HepG2 (cell line): ENCODE results near the gene HAGH. TPM values are rescaled to one million over a fixed set of nuclear protein-coding genes. Genes with fewer than 3 reads are reported as not detected.

Experiments used
- AHR ChIP-seq: IDR thresholded peaks from 2 replicates; pipeline ENCODE4 v1.6.1; 2018; ENCODE audit warnings: missing genetic modification reagents, missing compliant biosample characterization
- ARHGAP35 ChIP-seq: sonication (generic); formaldehyde crosslinking; IDR thresholded peaks from 2 replicates; pipeline ENCODE4 v1.9.0; 2022; ENCODE audit warnings: mild to moderate bottlenecking, inconsistent platforms, moderate library complexity, missing genetic modification reagents, borderline replicate concordance
- BHLHE40 ChIP-seq: IDR thresholded peaks from 2 replicates; pipeline ENCODE4 v1.6.1; 2011; ENCODE audit warnings: low read length, improper control_type of control experiment
- BRCA1 ChIP-seq: sonication (generic); formaldehyde crosslinking; IDR thresholded peaks from 2 replicates; pipeline ENCODE4 v1.4.0; 2020; ENCODE audit warnings: missing genetic modification reagents
- JDP2 ChIP-seq: sonication (generic); formaldehyde crosslinking; IDR thresholded peaks from 2 replicates; pipeline ENCODE4 v1.8.1; 2022; ENCODE audit warnings: missing genetic modification reagents, borderline replicate concordance
- NFRKB ChIP-seq: fragments of 450-650 bp; IDR thresholded peaks from 2 replicates; pipeline ENCODE4 v1.6.1; 2017
- RAD51 ChIP-seq: fragments of 450-650 bp; IDR thresholded peaks from 2 replicates; pipeline ENCODE4 v1.6.1; 2016; ENCODE audit warnings: borderline replicate concordance
- SMC3 ChIP-seq: IDR thresholded peaks from 2 replicates; pipeline ENCODE4 v1.6.1; 2011; ENCODE audit warnings: low read length, improper control_type of control experiment
- SOX6 ChIP-seq, 2 experiments: fragments of 450-650 bp in 1 of 2; sonication (generic) in 1 of 2; formaldehyde crosslinking in 1 of 2; IDR thresholded peaks; 2 replicates each; pipeline versions ENCODE4 v1.4.0 to v1.6.1; 2017 to 2020; ENCODE audit warnings: antibody characterized with exemption in 1 of 2, mild to moderate bottlenecking in 1 of 2, missing genetic modification reagents in 1 of 2
- TGIF2 ChIP-seq: IDR thresholded peaks from 2 replicates; pipeline ENCODE4 v1.6.1; 2016; ENCODE audit warnings: control low read depth, missing compliant biosample characterization
- ZFY ChIP-seq: sonication (generic); formaldehyde crosslinking; IDR thresholded peaks from 2 replicates; pipeline ENCODE4 v1.4.0; 2020; ENCODE audit warnings: missing genetic modification reagents
- ZNF160 ChIP-seq: sonication (generic); formaldehyde crosslinking; IDR thresholded peaks from 2 replicates; pipeline ENCODE4 v1.8.0; 2022; ENCODE audit warnings: mild to moderate bottlenecking, inconsistent platforms, missing genetic modification reagents
- ZNF230 ChIP-seq: sonication (generic); formaldehyde crosslinking; IDR thresholded peaks from 2 replicates; pipeline ENCODE4 v1.4.0; 2020; ENCODE audit warnings: mild to moderate bottlenecking, missing genetic modification reagents
- ZNF782 ChIP-seq: sonication (generic); formaldehyde crosslinking; IDR thresholded peaks from 2 replicates; pipeline ENCODE4 v1.4.0; 2020; ENCODE audit warnings: missing genetic modification reagents, mild to moderate bottlenecking, borderline replicate concordance
- ZNF788 ChIP-seq: sonication (generic); formaldehyde crosslinking; IDR thresholded peaks from 2 replicates; pipeline ENCODE4 v1.5.0; 2020; ENCODE audit warnings: mild to moderate bottlenecking, missing genetic modification reagents, borderline replicate concordance
- ZSCAN12 ChIP-seq: sonication (generic); formaldehyde crosslinking; IDR thresholded peaks from 2 replicates; pipeline ENCODE4 v1.9.0; 2021; ENCODE audit warnings: mild to moderate bottlenecking, missing genetic modification reagents
- polyA plus RNA-seq, 8 experiments: library from polyadenylated mRNA; depleted of rRNA in 3 of 8; stranded (reverse) in 7 of 8; unstranded in 1 of 8; fragments of >200 nt; fragmentation: Illumina TruSeq in 4 of 8; extraction: Trizol in 4 of 8; gene quantifications; 2 replicates each; pipeline versions ENCODE4 v1.2.1 to v1.2.3, GENCODE V29; 2011 to 2016; ENCODE audit warnings: low read depth in 4 of 8, missing spikeins in 1 of 8, mixed read lengths in 1 of 8; ENCODE audit not compliant: insufficient read depth in 1 of 8
- total RNA-seq, 5 experiments: library from RNA; depleted of rRNA; stranded (reverse); fragments of >200 nt; fragmentation: Illumina TruSeq; extraction: Trizol; gene quantifications; 2 replicates each; pipeline ENCODE4 v1.2.3, GENCODE V29; 2016; ENCODE audit warnings: low read depth in 1 of 5
- TF ChIP-seq, protein P1 (sequence below): sonication (generic); formaldehyde crosslinking; IDR thresholded peaks from 2 replicates; pipeline ENCODE4 v1.4.0; 2020; ENCODE audit warnings: missing genetic modification reagents, mild to moderate bottlenecking, borderline replicate concordance
- TF ChIP-seq, protein P2 (sequence below): sonication (generic); formaldehyde crosslinking; IDR thresholded peaks from 2 replicates; pipeline ENCODE4 v1.4.0; 2020; ENCODE audit warnings: missing genetic modification reagents, borderline replicate concordance
- TF ChIP-seq, protein P3 (sequence below): IDR thresholded peaks from 2 replicates; pipeline ENCODE4 v1.6.1; 2016; ENCODE audit warnings: mild to moderate bottlenecking

Gene HAGH
- total and polyA plus RNA-seq, 2 of the 13 experiments (the other 11 are each of a cell fraction or from before 2014, with no cell fraction given): 70.4 to 95.4 TPM

DNA sequence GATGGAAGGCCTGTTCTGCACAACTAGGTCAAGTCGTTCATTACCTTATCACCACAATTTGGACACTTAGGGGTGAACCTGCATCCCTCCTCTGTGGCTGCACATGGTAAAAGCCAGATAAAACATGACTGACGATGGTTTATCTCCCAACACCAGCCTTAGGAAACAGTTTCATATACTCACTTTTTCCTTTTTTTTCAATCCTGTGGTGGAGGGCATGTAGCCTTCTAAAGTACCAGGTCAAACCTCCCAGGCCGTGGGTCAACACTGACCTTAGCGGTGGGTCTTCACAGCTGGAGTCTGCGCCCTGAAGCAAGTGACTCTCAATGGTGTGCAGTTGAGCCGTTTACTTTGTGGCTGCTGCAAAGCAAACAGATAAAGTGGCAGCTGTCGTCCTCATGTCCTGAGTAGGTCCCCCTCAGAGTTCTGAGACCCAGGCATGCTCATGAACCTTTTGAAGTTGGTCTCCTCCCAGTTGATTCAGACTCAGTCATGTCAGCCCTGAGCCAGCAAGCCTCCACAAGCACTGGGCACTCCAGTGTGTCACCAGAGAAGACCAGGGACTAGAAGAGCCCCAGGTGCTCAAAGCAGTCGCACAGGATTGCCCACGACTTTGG is 6.3 kb upstream of the HAGH start (continued):
- TF ChIP-seq ZNF160 (CRISPR knock-in tag) (no peak), ZNF788 (peak; percentile 63; the same call in 1 of the 2 replicates), ZNF230 (0 out of 2 replicates have a peak, but pooled peaks have one; percentile 42), SMC3 (no peak), ZNF782 (no peak), JDP2 (CRISPR knock-in tag) (no peak), TGIF2 (CRISPR knock-in tag) (peak; percentile 85), ARHGAP35 (no peak), BHLHE40 (peak; percentile 91), SOX6 (IDR thresholded peaks at IDR 0.05) (no peak), SOX6 (CRISPR knock-in tag; IDR thresholded peaks at IDR 0.05) (peak; percentile 63), RAD51 (no peak), NFRKB (no peak), AHR (CRISPR knock-in tag) (no peak), ZSCAN12 (CRISPR knock-in tag) (no peak), ZFY (CRISPR knock-in tag) (peak; percentile 37; the same call in 1 of the 2 replicates), BRCA1 (0 out of 2 replicates have a peak, but pooled peaks have one; percentile 79)
- TF ChIP-seq, protein P1, sequence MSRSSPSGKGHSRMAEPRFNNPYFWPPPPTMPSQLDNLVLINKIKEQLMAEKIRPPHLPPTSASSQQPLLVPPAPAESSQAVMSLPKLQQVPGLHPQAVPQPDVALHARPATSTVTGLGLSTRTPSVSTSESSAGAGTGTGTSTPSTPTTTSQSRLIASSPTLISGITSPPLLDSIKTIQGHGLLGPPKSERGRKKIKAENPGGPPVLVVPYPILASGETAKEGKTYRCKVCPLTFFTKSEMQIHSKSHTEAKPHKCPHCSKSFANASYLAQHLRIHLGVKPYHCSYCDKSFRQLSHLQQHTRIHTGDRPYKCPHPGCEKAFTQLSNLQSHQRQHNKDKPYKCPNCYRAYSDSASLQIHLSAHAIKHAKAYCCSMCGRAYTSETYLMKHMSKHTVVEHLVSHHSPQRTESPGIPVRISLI (CRISPR knock-in tag): peak; percentile 63; the same call in 1 of the 2 replicates
- TF ChIP-seq, protein P2, sequence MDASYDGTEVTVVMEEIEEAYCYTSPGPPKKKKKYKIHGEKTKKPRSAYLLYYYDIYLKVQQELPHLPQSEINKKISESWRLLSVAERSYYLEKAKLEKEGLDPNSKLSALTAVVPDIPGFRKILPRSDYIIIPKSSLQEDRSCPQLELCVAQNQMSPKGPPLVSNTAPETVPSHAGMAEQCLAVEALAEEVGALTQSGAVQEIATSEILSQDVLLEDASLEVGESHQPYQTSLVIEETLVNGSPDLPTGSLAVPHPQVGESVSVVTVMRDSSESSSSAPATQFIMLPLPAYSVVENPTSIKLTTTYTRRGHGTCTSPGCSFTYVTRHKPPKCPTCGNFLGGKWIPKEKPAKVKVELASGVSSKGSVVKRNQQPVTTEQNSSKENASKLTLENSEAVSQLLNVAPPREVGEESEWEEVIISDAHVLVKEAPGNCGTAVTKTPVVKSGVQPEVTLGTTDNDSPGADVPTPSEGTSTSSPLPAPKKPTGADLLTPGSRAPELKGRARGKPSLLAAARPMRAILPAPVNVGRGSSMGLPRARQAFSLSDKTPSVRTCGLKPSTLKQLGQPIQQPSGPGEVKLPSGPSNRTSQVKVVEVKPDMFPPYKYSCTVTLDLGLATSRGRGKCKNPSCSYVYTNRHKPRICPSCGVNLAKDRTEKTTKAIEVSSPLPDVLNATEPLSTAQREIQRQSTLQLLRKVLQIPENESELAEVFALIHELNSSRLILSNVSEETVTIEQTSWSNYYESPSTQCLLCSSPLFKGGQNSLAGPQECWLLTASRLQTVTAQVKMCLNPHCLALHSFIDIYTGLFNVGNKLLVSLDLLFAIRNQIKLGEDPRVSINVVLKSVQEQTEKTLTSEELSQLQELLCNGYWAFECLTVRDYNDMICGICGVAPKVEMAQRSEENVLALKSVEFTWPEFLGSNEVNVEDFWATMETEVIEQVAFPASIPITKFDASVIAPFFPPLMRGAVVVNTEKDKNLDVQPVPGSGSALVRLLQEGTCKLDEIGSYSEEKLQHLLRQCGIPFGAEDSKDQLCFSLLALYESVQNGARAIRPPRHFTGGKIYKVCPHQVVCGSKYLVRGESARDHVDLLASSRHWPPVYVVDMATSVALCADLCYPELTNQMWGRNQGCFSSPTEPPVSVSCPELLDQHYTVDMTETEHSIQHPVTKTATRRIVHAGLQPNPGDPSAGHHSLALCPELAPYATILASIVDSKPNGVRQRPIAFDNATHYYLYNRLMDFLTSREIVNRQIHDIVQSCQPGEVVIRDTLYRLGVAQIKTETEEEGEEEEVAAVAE: no peak
- TF ChIP-seq, protein P3, sequence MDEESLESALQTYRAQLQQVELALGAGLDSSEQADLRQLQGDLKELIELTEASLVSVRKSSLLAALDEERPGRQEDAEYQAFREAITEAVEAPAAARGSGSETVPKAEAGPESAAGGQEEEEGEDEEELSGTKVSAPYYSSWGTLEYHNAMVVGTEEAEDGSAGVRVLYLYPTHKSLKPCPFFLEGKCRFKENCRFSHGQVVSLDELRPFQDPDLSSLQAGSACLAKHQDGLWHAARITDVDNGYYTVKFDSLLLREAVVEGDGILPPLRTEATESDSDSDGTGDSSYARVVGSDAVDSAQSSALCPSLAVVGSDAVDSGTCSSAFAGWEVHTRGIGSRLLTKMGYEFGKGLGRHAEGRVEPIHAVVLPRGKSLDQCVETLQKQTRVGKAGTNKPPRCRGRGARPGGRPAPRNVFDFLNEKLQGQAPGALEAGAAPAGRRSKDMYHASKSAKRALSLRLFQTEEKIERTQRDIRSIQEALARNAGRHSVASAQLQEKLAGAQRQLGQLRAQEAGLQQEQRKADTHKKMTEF: peak; percentile 63; the same call in 1 of the 2 replicates
